Measurements from ENCODE around the gene GMEB2.
"Not testable (repeated sequence)": the region's sequence is repeated elsewhere in the genome, so short reads cannot be mapped to it uniquely, and the experiment has no call there.

GMEB2 gene

DNA sequence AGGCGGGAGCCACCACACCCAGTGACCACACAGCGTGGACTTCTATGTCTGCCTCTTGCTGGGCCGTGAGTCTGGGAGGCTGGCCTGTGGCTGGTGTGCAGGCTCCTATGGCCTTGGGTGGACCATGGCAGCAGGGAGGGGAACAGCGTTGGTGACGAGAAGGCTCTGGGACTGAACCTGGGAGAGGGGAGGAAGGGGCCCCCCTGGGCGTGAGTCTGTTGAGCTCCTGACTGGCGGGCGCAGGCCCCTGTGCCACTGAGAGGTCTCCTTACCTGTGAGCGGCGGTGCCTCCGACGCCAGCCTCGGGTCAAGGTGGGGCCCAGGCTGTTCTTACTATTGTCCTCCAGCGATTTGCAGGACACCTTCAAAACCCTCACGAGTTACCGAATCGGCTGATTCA is 40.1 kb downstream of the GMEB2 start:
- no peak for DNase-seq

DNA sequence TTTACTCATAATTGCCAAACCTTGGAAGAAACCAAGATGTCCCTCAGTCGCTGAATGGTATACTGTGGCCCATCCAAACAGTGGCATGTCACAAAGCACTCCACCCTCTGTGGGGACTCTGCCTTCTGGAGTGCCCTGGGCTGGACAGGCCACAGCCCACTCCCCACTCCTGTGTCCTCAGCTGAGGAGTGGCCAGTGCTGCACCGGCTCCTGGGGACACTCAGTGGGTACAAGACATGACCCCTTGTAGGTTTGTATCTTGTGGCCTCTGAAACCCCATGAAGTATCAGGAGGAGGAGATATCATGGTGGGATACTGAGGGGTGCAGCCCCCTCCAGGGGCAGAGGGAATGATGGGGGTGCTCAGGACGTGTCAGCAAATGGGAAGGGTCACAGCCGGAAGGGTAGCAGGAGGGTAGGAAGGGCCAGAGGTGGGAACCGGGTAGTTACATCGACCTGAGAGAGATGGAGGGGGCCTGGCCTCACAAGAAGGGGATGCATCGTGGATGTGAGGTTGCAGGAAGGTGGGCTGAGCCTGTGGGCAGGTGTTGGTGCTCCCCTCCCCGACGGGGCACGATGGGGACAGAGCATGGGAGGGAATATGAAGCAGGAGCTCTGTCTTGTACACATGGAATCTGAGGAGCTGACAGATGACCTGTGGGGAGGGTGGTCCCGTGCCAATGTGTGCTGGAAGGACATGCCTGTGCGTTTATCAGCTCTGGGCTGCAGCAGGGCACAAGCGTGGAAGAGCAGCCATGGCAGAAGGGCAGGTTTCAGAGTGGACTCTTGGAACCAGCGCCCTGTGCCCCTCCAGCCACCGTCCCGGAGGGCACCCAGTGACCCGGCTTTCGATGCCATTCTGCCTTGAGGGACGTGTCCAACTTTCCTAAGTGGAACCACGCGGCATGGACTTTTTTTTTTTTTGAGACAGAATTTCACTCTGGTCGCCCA is 41.0 kb downstream of the GMEB2 start:
- DNase-seq, result no peak

DNA sequence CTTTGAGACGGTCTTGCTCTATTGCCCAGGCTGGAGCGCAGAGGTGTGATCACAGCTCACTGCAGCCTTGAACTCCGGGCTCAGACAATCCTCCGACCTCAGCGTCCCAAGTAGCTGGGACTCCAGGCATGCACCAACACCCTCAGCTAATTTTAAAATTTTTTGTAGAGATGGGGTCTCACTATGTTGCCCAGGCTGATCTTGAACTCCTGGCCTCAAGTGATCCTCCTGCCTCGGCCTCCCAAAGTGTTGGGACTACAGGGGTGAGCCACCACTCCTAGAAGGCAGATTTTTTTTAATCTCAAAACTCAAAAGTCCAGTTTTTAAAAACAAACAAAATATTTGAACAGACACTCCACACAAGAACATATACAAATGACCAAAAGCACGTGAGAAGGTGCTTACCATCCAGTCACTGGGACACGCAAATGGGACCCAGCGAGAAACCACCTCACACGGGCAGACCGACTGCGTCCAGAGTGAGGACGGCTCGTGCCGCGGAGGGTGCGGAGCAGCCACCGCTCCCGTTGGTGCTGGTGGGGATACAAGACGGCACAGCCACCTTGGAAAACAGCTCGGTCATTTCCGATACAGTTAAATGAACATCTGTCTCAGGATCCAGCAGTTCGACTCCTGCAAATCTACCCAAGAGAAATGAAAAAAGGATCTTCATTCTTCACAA is 44.4 kb downstream of the GMEB2 start:
- no peak for DNase-seq

DNA sequence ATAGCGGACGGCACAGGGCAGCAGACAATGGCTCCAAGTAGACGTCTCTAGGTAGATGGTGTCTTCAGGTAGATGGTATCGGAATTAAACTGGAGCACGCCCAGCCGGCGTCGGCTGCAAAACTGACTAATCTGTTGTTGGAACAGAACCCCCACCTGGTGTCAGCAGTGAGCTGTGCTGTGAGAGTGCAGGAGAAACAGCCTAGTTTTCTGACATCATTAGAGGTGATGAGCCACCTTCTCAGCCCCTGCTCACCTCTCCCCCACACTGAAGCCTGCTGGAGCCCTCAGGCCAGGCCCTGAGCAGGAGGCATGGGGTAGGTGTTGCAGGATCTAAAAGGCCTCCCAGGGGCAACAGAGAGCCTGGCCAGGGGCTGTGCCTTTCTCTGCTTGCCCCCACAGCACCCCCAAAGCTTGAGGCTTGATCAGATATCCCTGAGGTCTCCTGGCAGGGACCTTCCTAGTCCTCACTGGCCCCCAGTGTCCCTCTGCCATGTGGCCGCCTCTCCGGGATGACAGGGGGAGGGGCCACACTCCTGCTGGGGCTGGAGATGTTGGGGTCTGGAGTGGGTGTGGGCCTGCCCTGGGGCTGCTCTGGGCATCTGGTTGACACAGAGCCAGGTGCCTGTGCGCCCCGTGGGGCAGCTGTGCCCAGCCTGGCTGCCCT is 46.0 kb downstream of the GMEB2 start:
- DNase-seq, result peak; percentile 74

DNA sequence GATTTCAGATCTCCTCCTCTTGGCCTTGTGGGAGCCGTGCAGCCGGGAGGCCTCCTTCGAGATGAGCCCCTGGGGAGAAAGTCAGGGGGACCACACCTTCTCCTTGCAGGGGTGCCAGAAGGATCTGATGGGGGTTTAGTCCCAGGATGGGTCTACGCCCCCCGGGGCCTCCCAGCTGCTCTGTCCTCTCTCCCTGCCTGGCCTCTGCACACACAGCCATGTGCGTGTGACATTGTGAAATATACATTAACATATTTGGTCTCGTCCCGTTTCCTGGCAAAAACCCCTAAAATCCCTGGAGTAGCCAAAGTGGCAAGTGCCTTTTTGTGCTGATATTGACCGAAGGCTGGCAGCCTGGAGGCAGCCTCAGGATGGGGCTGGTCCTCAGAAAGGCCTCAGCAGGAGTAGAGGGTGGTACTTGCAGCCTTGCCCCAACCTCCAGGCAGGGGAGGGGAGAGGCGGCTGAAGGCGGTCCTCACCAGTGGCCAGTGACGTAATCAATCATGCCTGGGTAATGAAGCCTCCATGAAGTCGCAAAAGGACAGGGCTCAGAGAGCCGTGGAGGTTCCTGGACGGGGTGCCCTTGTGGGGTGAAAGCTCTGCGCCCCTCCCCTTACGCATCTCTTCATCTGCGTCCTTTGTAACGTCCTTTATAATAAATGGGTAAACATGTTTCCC is 47.7 kb downstream of the GMEB2 start:
- no peak for DNase-seq

DNA sequence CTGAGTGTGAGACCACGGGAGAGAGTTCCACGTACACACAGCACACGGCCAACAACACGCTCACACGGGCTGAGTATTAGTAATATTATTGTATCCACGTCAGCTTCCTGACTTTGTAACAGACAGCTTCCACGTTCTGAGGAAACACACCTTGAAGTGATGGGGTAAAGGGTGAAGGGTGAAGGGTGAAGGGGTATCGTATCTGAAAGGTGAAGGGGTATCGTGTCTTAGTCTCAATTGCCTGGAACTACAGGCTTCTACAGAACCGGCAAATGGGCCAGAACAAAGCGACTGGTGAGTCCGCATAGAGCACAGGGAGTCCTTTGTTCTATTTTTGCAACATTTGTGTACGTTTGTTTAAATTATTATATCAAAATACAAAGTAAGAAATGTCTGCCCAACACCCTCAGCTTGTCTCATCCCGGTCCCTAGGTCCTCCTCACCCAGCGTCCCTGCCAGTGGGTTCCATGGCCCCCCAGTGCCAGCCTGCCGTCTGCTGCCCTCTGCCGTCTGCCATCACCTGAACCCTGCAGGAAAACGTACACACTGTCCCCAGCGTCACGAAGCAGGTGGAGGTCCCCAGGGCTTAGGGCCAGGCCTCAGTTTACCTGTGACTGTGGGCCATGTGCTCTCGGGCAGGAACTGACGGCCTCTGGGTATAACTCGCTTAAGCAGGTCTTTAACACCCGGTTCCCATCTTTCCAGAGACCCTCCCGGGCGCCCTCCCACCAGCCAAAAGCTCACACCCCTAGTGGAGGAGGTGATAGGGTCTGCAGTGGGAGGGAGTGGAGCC is 48.5 kb downstream of the GMEB2 start:
- DNase-seq, result no peak

DNA sequence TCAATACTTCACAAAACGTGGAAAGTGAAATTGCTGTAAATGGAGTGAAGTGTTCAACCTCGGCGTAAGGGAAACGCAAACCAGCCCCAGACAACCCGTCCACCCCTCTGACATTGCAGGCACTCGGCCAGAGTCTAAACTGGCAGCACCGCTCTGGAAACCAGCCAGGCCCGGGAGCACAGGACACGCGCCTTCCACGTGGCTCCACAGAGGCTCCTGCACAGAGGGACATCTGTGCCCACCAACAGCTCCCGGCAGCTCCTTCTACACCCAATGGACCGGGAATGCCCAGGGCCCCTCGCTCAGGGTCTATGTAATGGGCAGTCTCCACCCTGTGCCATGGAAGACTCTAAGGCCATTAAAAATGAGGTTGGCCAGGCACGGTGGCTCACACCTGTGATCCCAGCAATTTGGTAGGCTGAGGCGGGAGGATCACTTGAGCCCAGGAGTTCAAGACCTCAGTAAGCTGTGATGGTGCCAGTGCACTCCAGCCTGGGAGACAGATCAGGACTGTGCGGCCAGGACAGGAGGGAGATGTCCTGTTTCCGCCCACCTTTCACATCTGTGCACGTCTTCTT is 49.5 kb downstream of the GMEB2 start:
- DNase-seq, result no peak

DNA sequence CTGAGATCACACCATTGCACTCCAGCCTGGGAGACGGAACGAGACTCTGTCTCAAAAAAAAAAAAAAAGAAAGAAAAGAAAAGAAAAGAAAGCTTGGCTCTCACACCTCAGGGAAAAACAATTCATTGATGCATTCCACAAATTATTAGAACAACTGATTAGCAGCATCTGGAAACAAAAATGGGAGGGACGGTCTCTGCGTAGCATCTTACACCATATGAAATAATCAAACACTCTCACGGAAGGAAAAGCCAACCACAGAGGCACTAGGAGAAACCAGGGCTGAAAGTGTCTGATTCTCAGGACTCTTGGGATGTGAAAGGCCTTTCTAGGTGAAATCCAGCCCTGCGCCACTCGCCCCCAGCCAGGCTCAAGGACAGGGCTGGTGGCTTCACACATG is 50.6 kb downstream of the GMEB2 start:
- no peak for DNase-seq

DNA sequence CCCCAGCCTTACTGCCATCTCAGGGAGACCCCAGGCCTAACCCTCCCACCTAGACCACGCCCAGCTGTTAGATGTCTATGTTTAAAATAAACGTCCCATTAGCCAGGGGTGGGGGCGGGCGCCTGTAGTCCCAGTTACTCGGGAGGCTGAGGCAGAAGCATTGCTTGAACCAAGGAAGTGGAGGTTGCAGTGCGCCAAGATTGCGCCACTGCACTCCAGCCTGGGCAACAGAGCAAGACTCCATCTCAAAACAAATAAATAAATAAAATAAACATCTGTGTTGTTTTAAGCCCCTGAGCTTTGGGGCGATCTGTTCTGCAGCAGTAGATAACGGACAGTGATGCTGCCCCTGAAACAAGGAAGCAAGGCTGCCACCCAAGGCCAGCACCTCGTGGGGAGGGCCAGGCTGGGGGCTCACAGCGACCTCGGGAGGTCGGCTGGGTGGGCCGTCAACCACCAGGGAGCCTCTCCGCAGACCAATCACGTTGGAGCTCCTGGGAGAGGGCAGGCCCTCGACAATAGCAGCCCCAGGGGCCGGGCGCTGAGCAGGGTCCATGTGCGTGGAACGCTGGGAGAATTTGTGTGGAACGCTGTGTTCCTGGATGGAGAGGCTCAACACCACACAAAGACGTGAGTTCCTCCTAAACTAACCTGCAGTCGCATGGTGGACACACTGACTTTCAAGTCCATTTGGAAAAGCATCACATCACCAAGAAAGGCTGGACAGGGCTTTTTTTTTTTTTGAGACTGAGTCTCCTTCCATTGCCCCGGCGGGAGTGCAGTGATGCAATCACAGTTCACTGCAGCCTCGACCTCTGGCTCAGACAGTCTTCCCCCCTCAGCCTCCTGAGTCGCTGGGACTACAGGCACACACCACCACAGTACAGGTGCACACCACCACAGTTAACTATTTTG is 51.8 kb downstream of the GMEB2 start:
- no peak for DNase-seq

DNA sequence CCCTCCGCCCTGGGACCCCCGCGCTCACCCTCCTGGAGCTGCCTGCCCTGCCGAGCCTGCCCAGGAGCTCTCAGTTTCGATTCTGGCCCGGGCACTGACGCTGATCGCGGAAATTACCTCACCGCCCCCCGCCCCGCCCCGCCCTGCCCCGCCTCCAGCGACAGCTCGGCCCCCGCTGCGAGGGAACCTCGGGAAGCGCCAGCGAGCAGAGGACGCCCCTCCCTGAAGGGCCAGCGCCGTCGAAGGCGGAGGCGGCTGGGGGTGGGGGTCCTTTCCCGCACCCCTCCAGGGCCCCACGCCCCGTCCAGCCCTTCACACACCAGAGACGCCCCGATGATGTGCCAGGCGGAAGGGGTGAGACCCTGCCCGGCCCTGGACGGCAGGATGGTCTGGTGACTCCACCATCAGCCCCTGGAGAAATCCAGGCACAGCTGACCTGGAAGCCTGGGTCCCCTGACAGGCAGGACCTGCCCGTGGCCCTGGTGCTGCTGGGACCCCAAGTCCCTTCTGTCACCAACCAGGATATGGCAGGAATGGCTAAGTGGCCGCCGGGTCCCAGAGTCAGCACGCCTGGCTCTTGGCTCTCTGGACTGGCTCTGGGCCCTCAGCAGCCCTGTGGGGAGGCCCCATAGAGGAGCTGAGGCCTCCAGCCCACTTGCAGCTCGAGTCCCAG is 52.6 kb downstream of the GMEB2 start, which contains the start of gene HELZ2:
Gene HELZ2 (minus strand): TSS at position 84 of the 673 bp plus-strand sequence. CDS start 1,854 bp downstream, outside the sequence.
- peak; percentile 71 for DNase-seq

DNA sequence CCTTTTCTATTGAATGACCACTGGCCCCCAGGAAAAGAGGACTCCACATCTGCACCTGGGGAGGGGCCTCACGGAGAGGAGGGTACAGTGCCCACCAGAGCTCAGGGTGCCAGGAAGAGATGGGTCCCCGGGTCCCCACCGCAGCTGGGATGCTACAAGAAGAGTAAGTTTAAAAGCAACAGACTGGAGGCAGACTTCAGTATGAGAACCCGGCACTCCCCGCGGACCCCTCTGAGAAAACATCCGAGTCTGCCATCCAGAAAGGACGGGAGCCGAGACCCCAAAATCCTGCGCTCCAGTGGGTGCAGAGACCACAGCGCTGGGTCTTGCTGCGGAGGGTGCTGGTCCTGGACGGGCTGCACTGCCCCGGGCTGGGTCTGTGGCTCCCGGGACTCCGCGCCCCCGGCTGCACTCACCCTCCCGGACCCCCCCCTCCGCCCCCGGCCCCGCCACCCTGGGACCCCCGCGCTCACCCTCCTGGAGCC is 53.2 kb downstream of the GMEB2 start:
- DNase-seq, result no peak

DNA sequence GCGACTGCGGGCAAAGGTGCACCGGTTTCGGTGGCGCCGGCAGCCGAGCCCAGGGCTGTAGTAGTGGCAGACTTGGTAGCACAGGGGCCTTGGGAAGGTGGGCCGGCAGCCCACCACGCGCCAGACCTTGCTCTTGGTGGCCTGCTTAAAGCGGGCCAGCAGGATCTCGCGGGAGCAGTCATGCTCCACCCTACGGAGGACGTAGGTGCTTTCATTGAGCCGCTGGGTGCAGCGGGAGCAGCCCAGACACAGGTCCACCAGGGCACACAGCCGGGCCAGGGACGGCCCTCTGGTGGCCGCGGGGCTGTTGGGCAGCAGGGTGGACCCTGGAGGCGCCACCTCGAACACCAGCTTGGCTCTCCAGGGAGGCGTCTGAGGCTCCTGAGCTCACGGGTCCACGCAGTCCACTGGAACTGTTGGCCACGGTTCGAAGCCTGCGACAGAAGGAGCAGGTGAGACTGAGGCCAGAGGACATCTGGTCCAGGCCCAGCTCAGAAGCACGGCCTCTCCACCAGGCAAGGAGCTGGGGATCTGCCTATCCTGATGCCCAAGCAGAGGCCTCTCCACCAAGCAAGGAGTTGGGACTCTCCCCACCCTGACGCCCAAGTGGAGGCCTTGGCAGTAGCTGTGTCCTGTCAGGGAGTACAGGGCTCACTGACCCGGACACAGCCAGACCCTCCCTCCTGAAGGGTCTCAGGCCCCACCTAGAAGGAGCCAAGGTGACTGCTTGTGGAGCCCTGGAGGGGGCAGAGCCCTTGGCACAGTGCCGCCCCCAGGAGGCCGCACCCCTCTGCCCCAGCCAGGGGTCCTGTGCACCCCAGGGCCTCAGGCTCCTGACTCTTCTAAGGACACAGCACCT is 53.9 kb downstream of the GMEB2 start:
- DNase-seq, result no peak

DNA sequence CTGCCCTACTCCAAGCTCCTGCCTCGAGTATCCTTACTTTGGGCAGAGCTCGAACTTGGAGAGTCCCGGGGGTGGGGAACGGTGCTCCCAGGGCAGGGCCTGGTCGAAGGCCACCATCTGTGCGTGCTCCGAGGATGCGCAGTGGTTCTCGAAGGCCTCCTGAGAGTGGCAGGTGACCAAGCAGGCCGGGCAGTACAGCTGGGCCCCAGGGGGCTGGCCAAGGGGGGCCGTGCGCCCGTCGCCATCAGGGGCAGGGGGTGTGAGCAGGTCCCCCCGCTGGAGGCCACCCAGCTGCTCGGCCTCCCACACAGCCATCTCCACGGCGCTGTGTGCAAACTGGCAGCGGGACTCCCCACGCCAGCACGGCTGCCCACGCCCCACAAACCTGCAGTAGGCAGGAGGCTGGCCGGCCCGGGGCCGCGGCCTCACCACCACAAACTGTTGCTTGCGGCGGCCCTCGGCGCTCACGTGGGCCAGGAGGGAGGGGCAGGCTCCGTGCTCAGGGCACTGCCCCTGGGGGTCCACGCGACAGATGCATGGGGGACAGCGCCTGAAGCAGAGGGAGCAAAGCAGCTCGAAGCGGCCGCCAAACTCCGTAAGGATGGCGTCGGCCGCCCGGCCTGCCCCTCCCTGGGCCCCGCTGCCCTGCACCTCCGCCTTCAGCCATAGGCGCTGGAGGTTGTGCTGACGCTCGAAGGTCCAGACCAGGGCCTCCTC is 54.7 kb downstream of the GMEB2 start:
- no peak for DNase-seq

DNA sequence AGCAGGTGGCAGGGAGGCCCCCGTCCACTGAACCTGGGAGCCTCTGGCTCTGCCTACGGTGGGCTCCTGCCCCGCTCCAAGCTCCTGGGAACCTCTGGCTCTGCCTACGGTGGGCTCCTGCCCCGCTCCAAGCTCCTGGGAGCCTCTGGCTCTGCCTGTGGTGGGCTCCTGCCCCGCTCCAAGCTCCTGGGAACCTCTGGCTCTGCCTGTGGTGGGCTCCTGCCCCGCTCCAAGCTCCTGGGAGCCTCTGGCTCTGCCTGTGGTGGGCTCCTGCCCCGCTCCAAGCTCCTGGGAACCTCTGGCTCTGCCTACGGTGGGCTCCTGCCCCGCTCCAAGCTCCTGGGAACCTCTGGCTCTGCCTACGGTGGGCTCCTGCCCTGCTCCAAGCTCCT is 55.8 kb downstream of the GMEB2 start:
- DNase-seq, result not testable (repeated sequence)

DNA sequence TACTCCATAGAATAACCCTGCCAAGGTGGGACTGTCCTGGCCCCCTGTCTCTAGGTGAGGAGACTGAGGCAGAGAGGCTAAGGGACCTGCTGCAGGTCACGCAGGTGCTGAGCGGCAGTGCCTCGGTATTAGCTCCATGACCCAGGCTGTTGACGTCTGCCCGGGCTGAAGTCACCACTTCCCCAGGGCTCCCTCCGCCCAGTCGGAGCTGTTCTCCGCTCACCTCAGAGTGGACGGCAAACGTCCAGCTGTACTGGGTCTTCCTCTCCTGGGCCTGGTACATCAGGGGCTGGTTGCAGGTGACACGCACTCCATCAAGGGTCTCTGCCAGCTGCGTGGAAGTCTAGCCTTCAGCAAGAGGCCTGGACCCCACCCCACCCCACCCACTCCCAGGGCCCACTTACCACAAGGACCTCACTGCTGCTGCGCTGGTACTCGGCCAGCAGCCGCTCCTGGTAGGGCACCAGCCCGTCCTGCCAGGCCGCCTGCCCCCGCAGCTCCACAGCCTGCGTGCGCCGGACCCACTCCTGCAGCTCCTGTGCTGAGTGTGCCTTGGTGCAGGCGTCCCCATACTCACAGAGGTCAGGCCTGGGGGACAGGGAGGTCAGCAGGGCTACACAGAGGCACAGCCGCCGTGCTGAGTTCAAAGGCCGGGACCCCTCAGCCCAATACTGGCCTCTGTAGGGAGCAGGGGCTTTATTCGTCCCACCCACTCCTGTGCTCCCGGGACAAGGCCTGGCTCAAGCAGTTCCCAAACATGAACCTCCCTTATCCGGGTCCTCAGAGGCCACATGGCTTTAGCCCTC is 56.4 kb downstream of the GMEB2 start:
- no peak for DNase-seq

DNA sequence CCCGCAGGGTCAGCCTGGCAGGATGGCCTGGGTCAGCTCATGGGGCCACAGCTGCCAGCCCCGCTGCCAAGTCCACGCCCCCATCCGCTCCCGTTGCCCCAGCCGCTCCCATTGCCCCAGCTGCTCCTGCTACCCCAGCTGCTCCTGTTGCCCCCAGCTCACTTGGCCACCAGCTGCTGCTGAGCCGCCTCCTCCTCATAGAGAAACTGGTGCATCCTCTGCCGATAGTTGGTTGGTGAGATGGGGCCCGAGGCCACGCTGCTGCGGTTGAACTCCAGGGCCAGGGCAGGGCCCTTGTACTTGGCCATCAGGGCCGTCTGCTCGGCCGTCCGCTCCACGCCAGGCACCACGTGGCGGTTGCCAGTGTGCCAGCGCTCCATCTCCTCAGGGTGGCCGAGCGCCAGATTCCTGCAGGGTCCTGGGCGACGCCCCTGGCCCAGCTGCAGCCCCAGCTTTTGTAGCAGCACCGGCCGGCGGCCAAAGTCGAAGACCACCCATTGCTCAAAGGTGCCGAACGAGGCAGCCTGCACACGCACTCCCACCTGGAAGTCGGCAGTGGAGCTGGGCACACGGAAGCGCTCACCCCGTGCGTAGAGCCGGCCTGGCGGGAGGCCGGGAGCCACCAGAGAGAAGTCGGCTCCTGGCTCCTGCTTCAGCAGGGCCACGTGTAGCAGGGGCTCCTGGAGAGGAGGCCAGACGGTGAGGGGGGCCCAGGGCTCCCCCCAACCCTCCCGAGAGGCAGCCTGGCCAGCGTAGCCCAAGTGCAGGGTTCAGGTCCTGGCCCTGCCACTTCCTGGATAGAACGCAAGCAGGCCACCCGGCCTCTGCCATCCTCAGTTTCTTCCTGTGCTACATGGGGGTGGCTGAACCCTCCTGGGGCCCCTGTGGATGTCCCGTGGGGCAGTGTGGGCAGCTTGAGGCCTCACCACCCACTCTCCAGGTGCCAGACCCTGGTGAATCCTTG is 57.6 kb downstream of the GMEB2 start:
- DNase-seq, result no peak
